ENCODE data around the gene BTBD16.

BTBD16 gene

DNA sequence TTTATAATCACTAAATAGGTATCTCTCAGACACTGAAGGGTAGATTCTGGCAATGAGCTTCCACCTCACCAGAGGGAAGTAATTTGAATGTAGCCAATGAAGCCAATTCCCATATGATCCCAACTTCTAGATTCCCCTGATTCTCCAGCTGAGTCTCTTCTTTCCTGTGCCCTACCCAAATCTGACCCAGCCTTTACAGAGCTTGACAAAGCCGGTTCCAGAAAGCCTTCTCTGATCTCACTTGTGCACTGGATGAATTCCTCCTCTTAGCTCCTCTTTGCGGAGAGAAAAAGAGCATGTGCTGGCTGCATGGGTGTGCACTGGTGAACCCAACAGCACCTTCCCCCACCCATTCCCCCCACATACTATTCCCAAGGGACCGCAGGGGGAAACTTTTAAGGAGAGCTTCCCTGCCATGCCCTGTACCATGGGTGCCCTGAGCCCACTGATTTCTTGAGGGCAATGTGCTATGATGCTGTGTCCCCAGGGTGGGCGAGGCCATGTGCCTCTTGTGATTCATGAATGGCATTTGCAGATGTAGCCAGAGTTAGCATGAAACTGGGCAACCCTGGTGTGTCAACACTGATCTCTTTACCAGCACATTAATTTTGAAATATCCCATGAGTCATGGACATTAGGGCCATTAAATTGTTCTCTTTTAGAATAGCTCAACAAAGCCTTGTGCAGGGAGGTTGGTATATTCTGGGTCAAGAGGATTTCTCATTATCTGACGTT, 53.0 kb downstream of the BTBD16 start:
- FAIRE-seq = peak; percentile 98

DNA sequence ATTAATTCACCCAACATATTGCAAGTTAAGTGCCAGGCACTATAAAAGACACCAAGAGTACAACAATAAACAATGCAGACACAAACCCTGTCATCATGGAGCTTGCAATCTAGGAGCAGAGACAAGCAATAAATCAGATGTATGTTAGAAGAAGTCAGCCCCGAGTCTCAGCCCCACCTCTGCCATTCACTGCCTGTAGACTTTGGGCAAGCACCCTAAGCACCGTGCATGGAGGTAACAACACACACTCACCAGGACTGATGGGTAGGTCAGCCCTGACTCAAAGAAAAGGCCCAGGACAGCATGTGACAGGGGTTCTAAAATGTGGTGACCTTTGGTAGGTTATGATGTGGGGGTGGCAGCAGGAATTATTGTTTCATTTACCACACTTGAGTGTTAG, 54.1 kb downstream of the BTBD16 start:
- FAIRE-seq = no peak

DNA sequence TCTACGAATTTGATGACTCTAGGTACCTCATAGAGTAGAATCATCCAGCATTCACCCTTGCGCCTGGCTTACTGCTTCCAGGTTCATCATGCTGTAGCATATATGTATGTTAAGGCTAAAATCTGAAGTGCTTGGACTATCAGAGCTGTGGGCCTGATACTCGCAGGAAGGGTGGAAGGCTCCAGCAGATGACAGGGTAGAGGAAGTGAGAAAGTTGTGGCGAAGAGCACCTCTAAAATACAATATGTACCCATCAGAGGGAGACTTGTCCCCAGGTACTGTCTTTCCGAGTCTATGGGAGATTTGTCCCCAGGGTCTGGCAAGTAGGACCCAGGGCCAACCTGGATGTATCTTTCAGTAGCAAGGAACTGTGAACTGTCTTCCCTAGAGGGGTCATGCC, 55.3 kb downstream of the BTBD16 start:
- no peak for FAIRE-seq

DNA sequence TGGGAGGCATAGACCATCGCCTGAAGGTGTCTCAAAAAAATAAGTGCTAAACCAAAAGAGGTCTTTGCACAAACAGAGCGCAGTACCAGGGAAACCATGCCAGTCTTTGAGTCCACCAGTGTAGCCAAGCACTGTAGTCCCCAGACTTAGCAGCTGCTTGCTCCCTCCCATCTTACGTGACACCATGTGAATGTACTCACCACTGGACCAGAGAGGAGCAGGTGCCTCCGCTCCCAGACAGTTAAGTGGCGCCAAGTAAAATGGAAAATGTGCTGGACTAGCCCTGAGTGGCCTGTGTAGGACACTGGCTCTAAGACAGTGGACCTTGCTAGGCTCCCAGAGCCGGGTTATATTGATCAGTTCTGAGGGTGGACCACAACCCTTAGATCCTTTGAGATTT, 55.7 kb downstream of the BTBD16 start:
- FAIRE-seq = no peak

DNA sequence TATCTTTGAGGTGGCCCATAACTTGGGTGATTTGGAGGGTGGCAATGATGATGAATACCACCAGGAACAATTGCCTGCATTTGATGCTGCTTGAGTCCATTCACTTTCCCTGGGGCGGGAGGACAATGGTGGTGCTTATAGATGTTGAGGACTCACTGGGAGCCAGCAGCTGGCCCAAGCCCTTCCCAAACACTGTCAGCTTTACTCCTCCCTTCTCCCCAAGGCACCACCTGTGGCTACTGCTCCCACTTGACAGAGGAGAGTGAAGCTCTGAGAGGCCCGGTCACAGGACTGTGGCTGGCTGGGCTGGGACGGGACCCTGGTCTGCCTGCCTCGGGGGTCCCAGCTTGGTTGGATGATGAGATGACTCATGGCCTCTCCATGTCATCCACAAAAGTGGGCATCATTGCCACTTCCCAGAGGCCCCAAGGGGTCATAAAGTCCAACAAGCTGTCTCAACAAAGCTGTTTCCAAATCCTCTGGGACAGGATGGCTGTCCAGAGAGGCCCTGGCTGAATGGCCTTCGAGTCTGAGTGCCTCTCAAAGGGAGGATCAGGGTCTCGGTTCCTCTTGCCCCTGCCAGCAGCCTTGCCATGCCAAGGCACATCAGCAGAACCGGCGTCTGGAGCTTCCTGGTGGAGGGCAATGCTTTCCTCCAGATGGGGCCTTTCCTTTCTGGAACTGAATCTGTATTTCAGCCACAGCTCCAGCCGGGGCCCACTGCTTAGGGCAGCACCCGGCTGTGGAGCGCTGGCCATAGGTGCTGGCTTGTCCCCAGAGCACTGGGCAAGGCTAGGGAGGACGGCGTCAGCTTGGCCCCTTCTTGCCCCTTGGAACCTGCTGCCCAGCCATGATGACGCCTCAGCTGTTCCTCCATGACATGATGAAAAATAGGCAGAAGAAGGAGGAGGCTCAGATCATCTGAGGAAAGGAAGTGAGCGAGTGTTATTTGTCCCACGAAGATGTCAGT, 56.4 kb downstream of the BTBD16 start:
- no peak for FAIRE-seq

DNA sequence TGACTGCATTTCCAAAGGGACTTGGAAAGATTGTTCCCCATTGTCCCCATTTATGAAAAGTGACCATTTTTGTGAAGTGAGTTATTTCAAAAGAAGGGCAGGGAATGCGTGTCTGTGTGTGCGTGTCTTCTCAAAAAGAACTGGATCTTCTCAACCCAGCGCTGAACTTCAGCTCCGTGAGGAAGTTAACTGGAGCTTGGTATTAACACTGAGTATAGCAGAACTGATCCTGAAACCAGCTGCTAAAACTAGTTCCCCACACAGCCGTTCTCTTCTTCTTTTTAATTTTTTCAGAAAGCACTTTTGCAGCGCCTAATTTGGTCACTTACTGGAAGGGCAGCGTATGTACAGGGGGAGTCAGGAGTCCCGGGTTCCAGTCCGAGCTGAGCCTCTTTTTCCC, 57.6 kb downstream of the BTBD16 start:
- FAIRE-seq = no peak

DNA sequence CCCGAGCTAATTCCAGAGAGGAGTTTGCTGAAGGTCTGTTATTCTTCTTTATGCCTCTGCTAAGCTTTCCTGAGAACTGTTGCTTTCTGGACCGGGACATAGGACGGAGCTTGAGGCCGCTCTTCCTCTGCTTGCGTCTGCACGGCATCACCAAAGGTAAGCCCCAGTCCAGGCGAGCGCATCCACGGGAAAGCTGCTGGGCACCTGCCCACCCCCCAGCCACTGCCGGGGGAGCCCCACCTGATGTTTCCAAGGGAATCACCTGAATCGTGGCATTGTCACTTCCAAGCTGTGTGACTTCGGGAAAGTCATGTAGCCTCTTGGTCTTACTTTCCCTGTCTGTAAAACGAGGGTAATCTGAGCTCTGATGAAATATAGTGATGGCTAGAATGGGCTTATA, 58.3 kb downstream of the BTBD16 start:
- no peak for FAIRE-seq

DNA sequence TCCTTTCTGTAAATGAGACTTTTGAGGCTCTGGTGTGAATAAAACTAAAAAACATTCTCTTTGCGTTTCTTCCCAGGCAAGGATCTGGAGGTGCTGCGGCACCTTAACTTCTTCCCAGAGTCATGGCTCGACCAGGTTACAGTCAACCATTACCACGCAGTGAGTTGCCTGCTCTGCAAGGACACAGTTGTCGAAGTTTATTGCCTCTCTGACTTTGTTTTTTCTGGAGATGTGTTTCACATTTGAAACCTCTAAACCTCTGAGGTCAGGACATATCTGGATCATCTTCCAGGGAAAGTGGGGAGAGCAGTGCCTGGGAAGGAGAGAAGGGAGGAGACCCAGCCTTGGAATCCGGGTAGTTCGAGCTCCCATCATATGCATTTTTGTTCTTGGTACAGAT, 60.0 kb downstream of the BTBD16 start:
- no peak for FAIRE-seq

DNA sequence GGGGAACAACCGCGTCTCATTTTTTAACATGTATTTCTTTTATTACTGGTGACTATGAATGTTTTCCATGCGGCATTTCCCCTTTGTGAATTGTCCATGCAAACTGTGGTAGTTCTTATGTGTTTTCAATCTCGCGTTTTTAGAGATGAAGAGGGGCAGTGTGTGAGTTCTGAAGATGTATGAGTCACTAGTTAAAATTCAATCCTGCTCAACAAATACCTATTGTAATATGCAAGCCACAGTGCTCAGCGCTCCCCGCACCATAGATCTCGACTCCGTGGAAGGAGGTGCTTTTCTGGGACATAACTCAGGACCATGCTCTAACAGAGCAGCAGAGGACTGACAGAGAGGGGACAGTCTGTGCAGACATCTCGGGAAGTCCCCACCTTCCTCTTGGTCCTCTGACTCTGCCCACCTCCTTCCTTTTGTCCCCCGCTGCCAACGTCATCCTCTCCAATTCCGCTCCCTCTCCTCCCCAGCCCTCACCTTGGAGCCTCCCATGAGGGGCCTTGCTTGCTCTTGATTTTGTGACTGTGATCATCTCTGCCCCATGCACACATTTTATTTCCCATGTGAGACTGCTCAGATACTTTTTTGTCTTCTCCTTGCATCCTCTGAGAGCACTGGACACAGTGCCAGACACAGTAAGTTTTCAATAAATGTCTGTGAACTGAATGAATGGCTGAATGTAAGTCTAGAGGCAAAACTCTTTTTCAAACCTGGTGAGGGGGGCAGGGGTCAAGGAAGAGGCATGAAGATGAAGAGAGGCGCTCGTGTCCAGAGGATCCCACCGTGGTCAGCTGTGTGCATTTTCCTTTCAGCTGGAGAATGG, 60.7 kb downstream of the BTBD16 start:
- no peak for FAIRE-seq

DNA sequence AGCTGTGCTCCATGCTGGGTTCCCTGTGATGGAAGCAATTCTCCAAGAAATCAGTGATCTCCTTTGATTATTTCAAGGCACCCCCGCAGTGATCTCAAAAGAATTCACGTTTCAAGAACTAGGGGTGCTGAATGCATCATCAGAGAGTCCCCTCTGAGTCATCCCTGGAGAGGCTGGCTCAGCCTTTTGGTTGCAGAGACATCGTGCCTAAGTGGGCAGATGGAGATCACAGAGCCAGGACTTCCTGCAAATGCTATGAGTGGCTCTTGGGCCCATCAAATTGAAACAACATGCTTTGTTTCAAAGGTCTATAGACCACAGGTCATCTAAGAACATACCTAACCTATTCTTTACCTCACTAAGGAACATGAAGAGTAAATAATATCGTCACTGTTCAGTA, 61.9 kb downstream of the BTBD16 start:
- no peak for FAIRE-seq

DNA sequence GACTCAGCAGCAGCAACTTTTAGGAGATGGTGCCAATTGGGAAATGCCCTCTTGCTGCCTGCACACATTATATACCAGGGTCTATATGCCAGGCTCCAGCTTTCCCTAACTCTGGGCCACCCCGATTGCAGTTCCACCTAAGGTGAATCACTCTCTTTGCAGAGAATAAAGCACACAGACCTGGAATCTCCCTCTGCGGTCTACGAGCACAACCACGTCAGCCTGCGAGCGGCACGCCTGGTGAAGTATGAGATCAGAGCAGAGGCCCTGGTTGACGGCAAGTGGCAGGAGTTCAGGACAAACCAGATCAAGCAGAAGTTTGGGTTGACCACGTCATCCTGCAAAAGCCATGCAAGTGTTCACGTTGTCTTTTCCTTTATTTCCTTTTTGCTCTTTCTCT, 65.2 kb downstream of the BTBD16 start:
- no peak for FAIRE-seq

DNA sequence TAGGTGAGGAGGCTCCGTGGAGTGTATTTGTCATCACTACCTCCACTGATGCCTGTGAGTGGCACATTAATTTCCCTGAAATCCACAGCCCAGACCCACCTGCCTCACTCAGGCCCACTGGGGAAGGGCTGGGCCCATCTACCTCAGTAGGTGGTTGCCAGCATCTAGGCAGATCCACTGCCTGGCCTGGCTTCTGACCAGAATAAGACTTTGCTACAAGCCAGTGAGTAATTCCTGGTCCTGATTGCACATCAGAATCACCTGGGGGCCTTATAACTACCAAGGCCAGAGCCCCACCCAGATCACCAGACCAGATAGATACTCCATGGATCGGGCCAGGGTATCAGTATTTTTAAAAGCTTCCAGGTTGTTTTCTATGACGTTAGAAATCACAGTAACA, 65.9 kb downstream of the BTBD16 start:
- no peak for FAIRE-seq

DNA sequence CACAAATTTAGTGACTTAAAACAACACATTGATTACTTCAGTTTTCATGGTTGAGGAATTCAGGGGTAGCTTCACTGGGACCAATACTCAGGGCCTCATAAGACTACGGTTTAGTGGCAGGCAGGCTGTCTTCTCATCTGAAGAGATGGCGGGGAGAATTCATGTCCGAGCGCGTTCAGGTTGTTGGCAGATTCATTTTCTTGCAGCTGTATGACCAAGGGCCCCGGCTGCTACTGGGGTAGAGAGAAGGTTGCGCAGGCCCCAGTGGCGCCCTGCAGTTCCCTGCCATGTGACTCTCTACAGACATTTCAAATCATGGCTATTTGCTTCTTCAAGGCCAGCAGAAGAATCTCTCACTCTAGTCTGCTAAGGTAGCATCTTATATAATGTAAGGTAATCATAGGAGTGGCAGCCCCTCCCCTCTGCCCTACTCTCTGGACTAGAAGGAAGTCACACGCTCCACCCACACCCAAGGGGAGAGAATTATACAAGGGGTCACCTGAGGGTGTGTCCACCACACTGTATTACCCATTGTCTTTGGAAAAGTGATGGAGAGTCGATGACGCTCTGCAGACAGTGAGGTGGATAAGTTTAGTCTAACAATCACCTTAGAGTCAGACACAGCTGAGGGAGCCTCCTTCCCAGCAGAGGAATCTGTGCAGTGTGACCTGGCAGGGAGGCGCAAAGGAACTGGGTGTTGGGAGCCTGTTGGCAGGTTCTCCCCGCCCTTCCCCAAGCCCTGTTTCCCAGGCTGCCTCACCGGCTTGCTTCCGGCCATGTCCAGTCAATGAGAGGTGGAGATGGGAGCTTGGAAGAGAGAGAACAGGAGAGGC, 67.7 kb downstream of the BTBD16 start:
- FAIRE-seq = no peak

DNA sequence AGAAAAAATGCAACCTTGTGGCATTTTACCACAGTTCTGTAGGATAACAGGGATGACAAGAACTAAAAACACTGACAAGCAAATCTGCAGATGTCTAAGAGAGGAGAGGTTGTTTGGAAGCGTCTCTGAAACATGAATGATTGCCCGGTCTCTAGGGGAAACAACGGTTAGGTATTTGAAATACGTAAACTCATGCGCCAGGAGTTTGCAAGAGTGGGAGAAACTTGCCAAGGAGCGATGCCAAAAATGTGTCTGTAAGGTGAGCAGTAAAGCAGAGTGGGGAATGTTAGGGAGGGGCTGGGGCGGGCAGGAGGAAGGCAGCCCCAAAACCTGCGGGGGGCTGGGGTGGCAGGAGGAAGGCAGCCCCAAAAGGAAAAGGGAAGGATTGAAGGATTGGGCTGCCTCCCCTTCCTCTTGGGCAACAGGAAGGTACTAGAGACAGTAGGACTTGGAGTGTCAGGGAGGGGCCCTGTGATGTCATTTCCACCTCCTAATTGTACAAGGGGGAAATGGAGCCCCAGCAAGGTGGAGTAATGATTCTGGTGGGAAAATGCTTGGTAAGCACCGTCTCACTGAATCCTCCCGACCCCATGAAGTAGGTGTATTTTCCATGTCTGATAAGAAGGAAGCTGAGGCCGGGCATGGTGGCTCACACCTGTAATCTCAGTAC, 70.2 kb downstream of the BTBD16 start:
- FAIRE-seq = no peak

DNA sequence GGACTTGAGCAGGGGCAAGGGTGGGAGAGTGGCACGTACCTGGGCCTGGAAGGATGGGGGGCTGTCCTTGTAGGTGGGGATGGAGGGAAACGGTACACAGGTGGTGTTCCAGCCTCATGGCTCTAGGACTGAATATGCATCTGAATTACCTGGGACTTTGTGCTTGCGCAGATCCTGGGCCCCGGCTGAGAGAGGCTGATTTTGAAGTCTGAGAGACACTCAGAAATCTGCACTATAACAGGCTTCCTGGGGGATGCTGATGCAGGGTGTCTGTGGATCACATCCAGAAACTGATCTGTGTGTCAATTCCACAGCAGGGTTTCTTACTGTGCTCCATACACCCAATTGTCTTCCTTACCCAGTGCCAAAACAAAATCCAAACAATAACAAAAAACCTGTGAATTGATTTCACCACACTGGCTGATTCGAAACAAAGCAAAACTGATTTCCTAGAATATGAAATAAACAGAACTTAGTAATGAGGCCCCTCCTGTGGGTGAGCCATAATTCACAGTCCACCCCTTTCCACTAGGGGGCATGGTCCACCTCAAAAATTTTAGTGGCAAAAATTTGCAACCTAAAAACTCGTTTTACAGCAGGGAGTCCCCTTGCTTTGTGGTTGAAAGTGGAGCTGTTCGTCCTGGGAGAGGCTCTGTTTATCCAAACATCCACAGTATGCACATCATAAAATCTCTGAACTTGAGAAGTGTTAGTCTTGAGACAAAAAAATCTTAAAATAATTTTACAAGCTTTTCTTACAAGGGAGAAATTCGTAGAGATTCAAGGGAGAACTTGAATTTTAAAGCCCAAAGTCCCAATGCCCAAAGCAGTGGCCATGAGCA, 71.4 kb downstream of the BTBD16 start:
- peak; percentile 47 for FAIRE-seq

DNA sequence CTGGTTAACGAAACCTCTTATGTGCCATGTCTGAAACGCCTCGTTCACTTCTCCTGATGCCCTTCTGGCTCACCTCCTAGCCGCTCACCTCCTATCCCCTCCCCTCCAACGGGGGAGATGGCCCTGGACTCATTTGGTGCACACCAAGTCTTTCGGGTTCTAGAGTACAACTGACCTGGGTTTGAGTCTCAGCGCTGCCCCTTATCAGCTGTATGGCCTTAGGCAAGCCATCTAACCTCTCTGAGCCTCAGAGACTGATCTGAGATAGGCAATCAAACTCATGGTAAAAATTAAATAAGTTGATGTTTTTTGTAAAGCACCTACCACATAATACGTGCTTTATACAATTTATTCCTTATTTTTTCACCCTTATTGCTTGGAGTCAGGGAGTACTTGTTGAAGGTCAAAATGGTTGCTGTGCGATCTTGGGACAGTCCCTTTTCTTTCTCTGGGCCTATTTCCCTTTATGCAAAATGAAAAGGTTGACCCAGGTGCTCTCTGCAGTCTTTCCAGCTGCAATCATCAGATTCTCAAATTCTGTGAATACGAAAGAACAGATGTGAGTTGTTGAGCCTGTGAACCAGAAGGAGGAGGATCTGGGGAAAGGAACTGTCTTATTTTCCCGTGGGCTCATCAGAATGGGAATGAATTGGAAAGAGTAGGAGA, 72.2 kb downstream of the BTBD16 start:
- FAIRE-seq = no peak

DNA sequence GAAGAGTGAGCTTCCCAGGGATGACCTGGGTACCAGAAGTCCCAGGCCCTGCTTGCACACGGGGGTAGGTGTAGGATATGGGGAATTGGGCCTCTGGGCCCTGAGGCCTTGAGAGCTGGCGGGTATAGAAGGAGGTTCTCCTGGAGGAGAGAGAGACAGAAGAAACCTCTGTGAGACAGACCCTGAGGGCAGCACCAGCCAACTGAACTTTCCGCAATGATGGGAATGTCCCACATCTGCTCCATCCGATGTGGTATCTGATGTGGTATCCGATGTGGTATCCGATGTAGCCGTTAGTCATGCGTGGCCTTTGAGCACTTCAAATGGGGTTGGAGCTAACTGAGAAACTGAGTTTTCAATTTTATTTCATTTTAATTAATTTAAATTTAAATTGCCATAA, 72.8 kb downstream of the BTBD16 start:
- FAIRE-seq = no peak

DNA sequence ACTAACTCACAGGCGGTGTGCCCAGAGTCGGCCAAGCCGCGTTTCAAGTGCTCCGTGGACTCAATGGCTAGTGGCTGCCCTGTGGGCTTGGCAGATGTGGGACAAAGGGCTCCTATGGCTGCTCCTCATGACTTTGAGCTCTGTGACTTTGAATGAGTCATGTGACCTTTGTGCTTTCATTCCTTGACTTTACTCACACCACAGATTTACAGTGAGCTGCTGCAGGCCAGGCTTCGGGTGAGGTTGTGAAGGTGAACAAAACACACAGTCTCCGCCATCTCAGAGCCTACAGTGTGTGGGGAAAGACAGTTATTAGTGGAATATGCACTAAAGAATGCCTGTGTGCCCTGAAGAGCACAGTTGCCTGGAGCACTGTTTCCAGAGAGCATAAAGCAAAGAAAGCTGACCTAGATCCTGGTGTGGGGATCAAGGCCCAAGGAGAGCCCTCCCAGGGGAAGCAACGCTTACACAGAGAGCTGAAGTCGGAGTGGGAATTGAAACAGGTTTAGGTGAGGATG, 73.7 kb downstream of the BTBD16 start:
- FAIRE-seq = no peak

DNA sequence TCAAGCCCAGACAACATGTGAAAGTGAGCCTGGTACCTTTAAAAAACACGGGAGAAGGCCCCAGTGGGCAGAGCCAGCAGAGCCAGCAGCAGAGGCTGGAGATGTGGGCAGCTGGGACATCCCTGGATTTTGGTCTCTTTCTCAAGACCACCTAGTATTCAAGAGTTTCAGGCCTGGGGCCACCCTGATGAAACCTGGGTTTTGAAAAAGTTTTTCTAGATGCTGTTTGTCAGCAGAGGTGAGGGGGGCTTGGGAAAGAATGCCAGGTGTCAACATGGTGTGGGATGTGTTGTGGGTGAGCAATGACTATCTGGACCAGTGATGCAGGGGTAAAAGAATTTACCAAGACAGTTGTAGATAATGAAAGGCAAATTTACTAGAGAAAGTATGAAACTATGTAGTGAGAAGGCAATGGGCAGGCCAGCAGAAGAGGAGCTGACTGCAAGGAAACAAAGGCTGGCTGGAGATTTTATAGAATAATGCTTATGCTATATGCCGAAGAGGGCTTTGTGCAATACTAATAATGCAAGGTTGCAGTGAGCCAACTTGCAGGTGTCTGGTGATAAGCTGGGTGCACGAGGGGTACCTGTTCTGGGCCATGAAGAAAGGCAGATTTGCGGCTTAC, 75.3 kb downstream of the BTBD16 start:
- no peak for FAIRE-seq

All from islet of Langerhans (tissue), 1 donor.